Activated T-cell treated with anti-CD3 and anti-CD28 coated beads, Interleukin-2, amount 50 U/mL, for 72 hours (primary cell): ENCODE measurements around the gene KATNB1. TPM values are rescaled to one million over a fixed set of nuclear protein-coding genes. Genes with fewer than 3 reads are reported as not detected.
"Not testable (repeated sequence)": the region's sequence is repeated elsewhere in the genome, so short reads cannot be mapped to it uniquely, and the experiment has no call there.

Experiments
- ATAC-seq, 2 donors: fragments of 150-1000 bp; cut with Tn5 transposase; replicated peaks in 1 of 2; 2 replicates each; pipeline ENCODE4 v1.10.0; 2021; ENCODE audit warnings: moderate library complexity in 2 of 2, mild to moderate bottlenecking in 1 of 2
- DNase-seq, 2 donors: peaks; one replicate each; pipeline ENCODE4 v3.0.0; 2021 to 2022; ENCODE audit warnings: mixed read lengths in 1 of 2
- H3K27ac Mint-ChIP-seq: one replicate; pipeline ENCODE4 v1.8.0; 2022; ENCODE audit warnings: mild to moderate bottlenecking, moderate library complexity, mixed read lengths
- H3K27me3 Mint-ChIP-seq: one replicate; pipeline ENCODE4 v1.8.0; 2022; ENCODE audit warnings: low read depth, mixed read lengths
- H3K36me3 Mint-ChIP-seq, 2 donors: one replicate each; pipeline ENCODE4 v1.8.0; 2022; ENCODE audit warnings: mixed read lengths in 2 of 2, mild to moderate bottlenecking in 1 of 2; ENCODE audit not compliant: insufficient read depth in 2 of 2
- H3K4me1 Mint-ChIP-seq: one replicate; pipeline ENCODE4 v1.8.0; 2022; ENCODE audit warnings: low read depth, mixed read lengths
- H3K4me3 Mint-ChIP-seq, 2 donors: one replicate each; pipeline ENCODE4 v1.8.0; 2022; ENCODE audit warnings: mild to moderate bottlenecking in 2 of 2, mixed read lengths in 2 of 2, moderate library complexity in 2 of 2
- H3K9me3 Mint-ChIP-seq, 2 donors: one replicate each; pipeline ENCODE4 v1.8.0; 2022; ENCODE audit warnings: mixed read lengths in 2 of 2
- total RNA-seq, 2 donors: library from RNA; stranded (reverse); gene quantifications; one replicate each; pipeline ENCODE4 v1.2.3, GENCODE V29; 2022

The KATNB1 gene
- total RNA-seq, 2 donors from 2014 or later, result 23.2 to 31.3 TPM

- no peaks in the 10 kb centered on the region for H3K9me3 Mint-ChIP-seq
- no peak overlapping the region for H3K27ac Mint-ChIP-seq
- no peak for ATAC-seq
- peaks cover 5% of the 10 kb centered on the region for H3K4me1 Mint-ChIP-seq
- no peaks in the 10 kb centered on the region for H3K36me3 Mint-ChIP-seq
- no peak overlapping the region for H3K4me3 Mint-ChIP-seq
- H3K27me3 Mint-ChIP-seq, result no peaks in the 10 kb centered on the region
- DNase-seq, result no peak
Measured at GRCh38 chr16:57774705-57775285, 39.2 kb downstream of the KATNB1 start.

DNA sequence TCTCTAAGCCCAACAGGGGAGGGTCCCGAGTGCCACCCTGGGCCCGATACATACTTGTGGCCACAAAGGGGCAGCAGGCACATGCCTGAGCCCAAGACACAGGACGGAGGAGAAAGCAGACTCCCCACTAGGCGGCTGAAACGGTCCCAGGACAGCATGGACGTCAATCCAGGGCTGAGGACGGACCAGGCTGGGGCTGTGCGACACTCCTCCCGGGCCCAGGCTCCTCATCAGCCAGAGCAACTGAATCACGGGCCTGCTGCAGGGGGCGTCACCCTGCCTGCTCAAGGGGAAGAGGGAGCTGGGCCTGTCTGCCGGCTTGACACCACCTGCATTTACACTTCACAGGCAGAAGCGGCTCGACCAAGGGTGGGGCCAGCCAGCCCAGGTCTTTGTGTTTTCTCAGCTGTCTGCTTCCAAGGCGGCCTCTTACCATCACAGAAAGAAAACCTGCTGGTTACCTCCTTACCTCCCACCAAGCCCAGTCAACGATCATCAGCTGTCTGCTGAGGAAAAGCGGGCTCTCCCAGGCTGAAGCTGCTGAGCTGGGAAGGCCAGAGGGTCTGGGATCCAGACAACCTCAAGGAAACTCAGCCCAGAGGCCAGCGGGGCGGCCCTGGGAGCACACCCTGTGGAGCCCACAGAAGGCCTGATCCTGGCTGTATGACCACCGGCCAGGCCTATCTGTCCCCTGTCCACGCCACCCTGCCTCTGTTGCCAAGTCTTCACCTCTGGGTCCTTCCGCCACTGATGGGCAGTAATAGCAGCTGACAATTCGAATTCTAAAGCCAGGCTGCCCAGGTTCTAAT lies 40.3 kb downstream of the KATNB1 start:
- H3K27ac Mint-ChIP-seq, result no peak overlapping the region
- peaks cover 5% of the 10 kb centered on the region for H3K4me1 Mint-ChIP-seq
- H3K36me3 Mint-ChIP-seq, result no peaks in the 10 kb centered on the region
- H3K27me3 Mint-ChIP-seq, result no peaks in the 10 kb centered on the region
- ATAC-seq (no peak), DNase-seq (no peak)
- H3K9me3 Mint-ChIP-seq, result no peaks in the 10 kb centered on the region
- H3K4me3 Mint-ChIP-seq, result no peak overlapping the region

- no peaks in the 10 kb centered on the region for H3K27me3 Mint-ChIP-seq
- no peaks in the 10 kb centered on the region for H3K36me3 Mint-ChIP-seq
- H3K4me1 Mint-ChIP-seq, result peaks cover 5% of the 10 kb centered on the region
- no peak overlapping the region for H3K27ac Mint-ChIP-seq
- no peak for DNase-seq
- no peak overlapping the region for H3K4me3 Mint-ChIP-seq
- H3K9me3 Mint-ChIP-seq, result no peaks in the 10 kb centered on the region
- ATAC-seq, result no peak
Measured at GRCh38 chr16:57778658-57779057, 43.1 kb downstream of the KATNB1 start.

DNA sequence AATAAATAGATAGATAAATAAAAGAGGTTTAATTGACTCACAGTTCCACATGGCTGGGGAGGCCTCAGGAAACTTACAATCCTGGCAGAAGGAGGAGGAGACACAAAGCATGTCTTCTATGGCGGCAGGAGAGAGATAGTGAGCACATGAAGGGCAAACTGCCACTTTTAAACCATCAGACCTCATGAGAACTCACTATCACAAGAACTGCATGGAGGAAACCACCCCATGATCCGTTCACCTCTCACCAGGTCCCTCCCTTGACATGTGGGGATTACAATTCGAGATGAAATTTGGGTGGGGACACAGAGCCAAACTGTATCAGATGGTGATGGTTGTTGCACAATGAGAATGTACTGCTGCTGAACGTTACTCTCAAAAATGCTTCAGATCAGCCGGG lies 44.3 kb downstream of the KATNB1 start:
- H3K27ac Mint-ChIP-seq, H3K27me3 Mint-ChIP-seq, H3K36me3 Mint-ChIP-seq, H3K4me3 Mint-ChIP-seq, H3K4me1 Mint-ChIP-seq, DNase-seq, ATAC-seq, H3K9me3 Mint-ChIP-seq: not testable (repeated sequence)

DNA sequence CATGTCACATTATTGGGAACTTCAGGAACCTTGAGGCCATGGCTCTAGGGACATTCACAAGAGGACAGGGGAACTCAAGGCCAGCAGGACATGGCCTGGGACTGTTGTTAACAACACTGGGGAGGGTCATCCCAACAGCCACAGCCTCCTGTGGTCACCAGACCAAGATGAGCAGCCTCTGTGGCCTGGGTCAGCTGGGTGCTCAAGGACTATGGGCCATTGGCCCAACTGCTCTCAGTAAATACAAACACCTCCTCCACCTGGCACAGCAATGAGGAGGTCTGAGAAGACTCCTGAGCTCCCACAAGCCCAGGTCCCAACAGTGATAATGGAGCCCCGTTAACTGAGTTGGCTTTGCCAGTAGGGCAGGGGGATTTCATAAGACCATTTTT lies 45.8 kb downstream of the KATNB1 start:
- Mint-ChIP-seq H3K36me3 (no peaks in the 10 kb centered on the region), H3K4me1 (peaks cover 5% of the 10 kb centered on the region), H3K27me3 (no peaks in the 10 kb centered on the region), H3K4me3 (no peak overlapping the region), H3K27ac (no peak overlapping the region), H3K9me3 (no peaks in the 10 kb centered on the region)
- ATAC-seq (no peak), DNase-seq (no peak)

GRCh38 chr16:57781741-57782606 lies 46.4 kb downstream of the KATNB1 start:
- H3K9me3 Mint-ChIP-seq, result no peaks in the 10 kb centered on the region
- no peaks in the 10 kb centered on the region for H3K36me3 Mint-ChIP-seq
- peaks cover 5% of the 10 kb centered on the region for H3K4me1 Mint-ChIP-seq
- ATAC-seq (no peak), DNase-seq (no peak)
- H3K4me3 Mint-ChIP-seq, result no peak overlapping the region
- no peaks in the 10 kb centered on the region for H3K27me3 Mint-ChIP-seq
- no peak overlapping the region for H3K27ac Mint-ChIP-seq

DNA sequence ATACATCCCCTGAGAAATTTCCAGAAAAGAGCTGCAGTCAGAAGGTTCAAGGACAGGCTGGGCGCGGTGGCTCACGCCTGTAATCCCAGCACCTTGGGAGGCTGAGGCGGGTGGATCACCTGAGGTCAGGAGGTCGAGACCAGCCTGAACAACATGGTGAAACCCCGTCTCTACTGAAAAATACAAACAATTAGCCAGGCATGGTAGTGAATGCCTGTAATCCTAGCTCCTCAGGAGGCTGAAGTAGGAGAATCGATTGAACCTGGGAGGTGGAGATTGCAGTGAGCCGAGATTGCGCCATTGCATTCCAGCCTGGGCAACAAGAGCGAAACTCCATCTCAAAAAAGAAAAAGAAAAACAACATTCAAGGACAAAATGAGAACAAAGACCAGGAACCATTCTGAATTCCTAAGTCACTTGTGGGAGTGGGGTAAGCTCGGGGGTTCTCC lies 47.1 kb downstream of the KATNB1 start:
- not testable (repeated sequence) for H3K36me3 Mint-ChIP-seq, DNase-seq, H3K27me3 Mint-ChIP-seq, H3K27ac Mint-ChIP-seq, H3K4me3 Mint-ChIP-seq, H3K4me1 Mint-ChIP-seq, ATAC-seq, H3K9me3 Mint-ChIP-seq

DNA sequence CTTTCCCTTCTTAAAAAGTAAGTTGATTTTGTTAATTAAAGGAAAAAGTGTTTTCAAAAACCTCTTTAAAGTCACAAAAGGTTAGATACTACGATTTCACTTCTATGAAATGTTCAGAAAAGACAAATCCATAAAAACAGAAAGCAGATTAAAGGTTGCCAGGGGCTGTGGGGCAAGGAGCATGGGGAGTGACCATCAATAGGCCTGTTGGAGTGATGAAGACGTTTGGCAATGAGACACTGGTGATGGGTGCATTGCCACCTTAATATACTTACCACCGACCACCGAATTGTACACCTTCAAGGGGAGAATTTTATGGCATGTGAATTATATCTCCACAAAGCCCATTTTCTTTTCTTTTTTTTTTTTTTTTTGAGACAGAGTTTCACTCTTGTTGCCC lies 47.5 kb downstream of the KATNB1 start:
- H3K36me3 Mint-ChIP-seq, result no peaks in the 10 kb centered on the region
- ATAC-seq (no peak), DNase-seq (no peak)
- H3K4me1 Mint-ChIP-seq, result peaks cover 5% of the 10 kb centered on the region
- no peaks in the 10 kb centered on the region for H3K9me3 Mint-ChIP-seq
- no peak overlapping the region for H3K27ac Mint-ChIP-seq
- H3K4me3 Mint-ChIP-seq, result no peak overlapping the region
- H3K27me3 Mint-ChIP-seq, result no peaks in the 10 kb centered on the region

DNA sequence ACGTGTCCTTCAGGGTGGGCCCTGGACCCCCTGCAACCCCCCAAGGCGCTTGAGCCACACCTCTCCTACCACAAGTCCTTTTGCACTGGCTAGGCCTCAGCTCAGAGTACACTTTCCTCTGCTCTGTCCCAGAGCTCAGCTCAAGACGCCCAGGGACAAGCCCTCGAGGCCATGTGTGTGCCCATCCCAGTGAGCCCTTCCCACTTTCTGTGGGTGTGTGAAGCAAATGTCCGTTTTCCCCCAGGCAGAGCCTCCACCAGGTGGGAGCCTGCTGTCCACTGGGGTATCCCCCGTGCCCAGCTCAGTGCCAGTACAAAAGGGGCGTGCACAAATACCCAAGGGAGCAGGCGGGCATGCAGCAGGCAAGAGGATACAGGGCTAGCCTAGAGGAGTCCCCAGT lies 48.3 kb downstream of the KATNB1 start:
- ATAC-seq, result no peak
- no peak overlapping the region for H3K27ac Mint-ChIP-seq
- no peak overlapping the region for H3K4me3 Mint-ChIP-seq
- no peaks in the 10 kb centered on the region for H3K9me3 Mint-ChIP-seq
- no peaks in the 10 kb centered on the region for H3K36me3 Mint-ChIP-seq
- H3K4me1 Mint-ChIP-seq, result peaks cover 5% of the 10 kb centered on the region
- H3K27me3 Mint-ChIP-seq, result no peaks in the 10 kb centered on the region
- no peak for DNase-seq

DNA sequence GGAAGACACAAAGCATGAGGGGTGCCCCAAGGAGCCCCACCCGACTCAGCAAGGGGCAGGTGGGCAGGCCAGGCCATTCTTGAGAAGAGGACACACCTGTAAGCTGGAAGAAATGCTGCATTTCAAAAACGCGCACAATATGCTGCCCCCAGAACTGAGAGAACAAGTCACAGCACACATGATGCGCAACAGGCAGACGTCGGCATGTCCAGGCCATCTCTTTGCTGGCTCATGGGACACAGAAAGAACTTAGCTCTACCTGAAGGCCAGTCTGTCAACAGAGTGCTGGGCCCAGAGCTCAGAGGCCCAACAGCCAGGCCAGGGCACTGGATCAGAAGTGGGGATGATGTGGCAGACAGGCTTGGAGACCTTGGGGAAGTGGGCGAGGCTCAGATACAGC lies 48.8 kb downstream of the KATNB1 start:
- Mint-ChIP-seq H3K27ac (no peak overlapping the region), H3K27me3 (no peaks in the 10 kb centered on the region), H3K36me3 (no peaks in the 10 kb centered on the region), H3K4me3 (no peak overlapping the region), H3K9me3 (no peaks in the 10 kb centered on the region), H3K4me1 (peaks cover under 1% of the 10 kb centered on the region)
- no peak for DNase-seq
- ATAC-seq, result no peak

- H3K9me3 Mint-ChIP-seq, result no peaks in the 10 kb centered on the region
- H3K27me3 Mint-ChIP-seq, result no peaks in the 10 kb centered on the region
- no peaks in the 10 kb centered on the region for H3K36me3 Mint-ChIP-seq
- H3K4me3 Mint-ChIP-seq, result no peak overlapping the region
- no peak for DNase-seq
- H3K27ac Mint-ChIP-seq, result no peak overlapping the region
- no peaks in the 10 kb centered on the region for H3K4me1 Mint-ChIP-seq
- no peak for ATAC-seq
Measured at GRCh38 chr16:57785385-57785784, 49.8 kb downstream of the KATNB1 start.

GRCh38 chr16:57785924-57786323 lies 50.4 kb downstream of the KATNB1 start:
- Mint-ChIP-seq H3K4me3 (no peak overlapping the region), H3K4me1 (no peaks in the 10 kb centered on the region), H3K36me3 (no peaks in the 10 kb centered on the region), H3K27me3 (no peaks in the 10 kb centered on the region), H3K27ac (no peak overlapping the region), H3K9me3 (no peaks in the 10 kb centered on the region)
- ATAC-seq, result no peak
- DNase-seq, result no peak
